GM19099 (cell line): Measurements from ENCODE around the gene TSSC4.
A peak's percentile ranks its signal among the peaks of the same experiment; 100 is the strongest.

Experiments
- POLR2A ChIP-seq: IDR thresholded peaks from 3 replicates; pipeline ENCODE4 v1.6.1; 2011; ENCODE audit warnings: low read depth; ENCODE audit not compliant: insufficient read length; ENCODE audit errors: extremely low read depth

TSSC4 gene

GRCh38 chr11:2399488-2400068 is 972 bp upstream of the TSSC4 start:
- no peak for TF ChIP-seq POLR2A

GRCh38 chr11:2400762-2401435 is 349 bp downstream of the TSSC4 start:
- TF ChIP-seq POLR2A: no peak

GRCh38 chr11:2401436-2401984 is 960 bp downstream of the TSSC4 start:
- TF ChIP-seq POLR2A: no peak

- TF ChIP-seq POLR2A: no peak
Measured at GRCh38 chr11:2402106-2402505, 1.6 kb downstream of the TSSC4 start.

GRCh38 chr11:2402890-2403645 is 2.5 kb downstream of the TSSC4 start:
- no peak for TF ChIP-seq POLR2A

GRCh38 chr11:2404735-2405196 is 4.2 kb downstream of the TSSC4 start:
- TF ChIP-seq POLR2A: peak; percentile 36

- no peak for TF ChIP-seq POLR2A
Measured at GRCh38 chr11:2406451-2406850, 5.9 kb downstream of the TSSC4 start.

GRCh38 chr11:2406878-2407410 is 6.4 kb downstream of the TSSC4 start:
- no peak for TF ChIP-seq POLR2A

- TF ChIP-seq POLR2A: no peak
Measured at GRCh38 chr11:2408671-2409070, 8.1 kb downstream of the TSSC4 start.

- no peak for TF ChIP-seq POLR2A
Measured at GRCh38 chr11:2409126-2409525, 8.6 kb downstream of the TSSC4 start.

GRCh38 chr11:2409611-2410468 is 9.3 kb downstream of the TSSC4 start:
- TF ChIP-seq POLR2A: no peak

GRCh38 chr11:2410616-2411015 is 10.1 kb downstream of the TSSC4 start:
- no peak for TF ChIP-seq POLR2A

- TF ChIP-seq POLR2A: no peak
Measured at GRCh38 chr11:2411446-2412305, 11.1 kb downstream of the TSSC4 start.

- no peak for TF ChIP-seq POLR2A
Measured at GRCh38 chr11:2412323-2412722, 11.8 kb downstream of the TSSC4 start.
